Loucy (cell line): ENCODE results near the gene TOM1L2.

Experiments used
- H2AFZ ChIP-seq: fragments of 200-600 bp; sonication (generic); 2 replicates; pipeline ENCODE4 v1.6.0; 2016; ENCODE audit warnings: antibody characterized with exemption, mild to moderate bottlenecking, low read length, moderate library complexity
- H3F3A ChIP-seq: fragments of 200-600 bp; 2 replicates; pipeline ENCODE4 v1.6.0; 2016; ENCODE audit warnings: antibody characterized with exemption, low read depth, mild to moderate bottlenecking
- H3K27me3 ChIP-seq: fragments of 200-600 bp; sonication (generic); 2 replicates; pipeline ENCODE4 v1.6.1; 2014; ENCODE audit warnings: low read length, mild to moderate bottlenecking; ENCODE audit not compliant: insufficient read depth, poor library complexity, severe bottlenecking
- H3K36me3 ChIP-seq: fragments of 200-600 bp; sonication (generic); 2 replicates; pipeline ENCODE4 v1.6.1; 2016; ENCODE audit warnings: low read length; ENCODE audit not compliant: insufficient read depth
- H3K4me1 ChIP-seq: fragments of 200-600 bp; sonication (generic); 2 replicates; pipeline ENCODE4 v1.5.1; 2014; ENCODE audit warnings: low read length, mild to moderate bottlenecking; ENCODE audit not compliant: insufficient read depth, poor library complexity, severe bottlenecking
- H3K4me2 ChIP-seq: fragments of 200-600 bp; sonication (generic); 2 replicates; pipeline ENCODE4 v1.6.0; 2014; ENCODE audit warnings: antibody characterized with exemption, low read length, low read depth, mild to moderate bottlenecking; ENCODE audit not compliant: poor library complexity, severe bottlenecking
- H3K4me3 ChIP-seq: fragments of 200-600 bp; sonication (generic); 2 replicates; pipeline ENCODE4 v1.5.1; 2014; ENCODE audit warnings: low read length, mild to moderate bottlenecking, mixed read lengths; ENCODE audit not compliant: poor library complexity, severe bottlenecking
- H3K79me2 ChIP-seq: fragments of 200-600 bp; sonication (generic); 2 replicates; pipeline ENCODE4 v1.6.1; 2014; ENCODE audit warnings: low read length; ENCODE audit not compliant: insufficient read depth
- H3K9ac ChIP-seq: fragments of 200-600 bp; sonication (generic); 2 replicates; pipeline ENCODE4 v1.6.0; 2014; ENCODE audit warnings: mild to moderate bottlenecking, low read depth, low read length, moderate library complexity; ENCODE audit not compliant: poor library complexity, severe bottlenecking
- H3K9me2 ChIP-seq: fragments of 200-600 bp; sonication (generic); replicated peaks from 2 replicates; pipeline ENCODE4 v1.6.1; 2016; ENCODE audit warnings: low read depth, low read length, mixed read lengths
- H3K9me3 ChIP-seq: fragments of 200-600 bp; sonication (generic); 2 replicates; pipeline ENCODE4 v1.6.1; 2014; ENCODE audit warnings: mild to moderate bottlenecking, antibody characterized with exemption, low read length, low read depth; ENCODE audit not compliant: insufficient read depth
- H4K20me1 ChIP-seq: fragments of 200-600 bp; sonication (generic); 2 replicates; pipeline ENCODE4 v1.6.0; 2014; ENCODE audit warnings: antibody characterized with exemption, low read length, mild to moderate bottlenecking; ENCODE audit not compliant: insufficient read depth, poor library complexity, severe bottlenecking
- CTCF ChIP-seq: fragments of 200-600 bp; sonication (generic); conservative IDR thresholded peaks from 2 replicates; pipeline ENCODE4 v1.5.1; 2014; ENCODE audit warnings: mild to moderate bottlenecking, antibody characterized with exemption, low read length
- EZH2phosphoT487 ChIP-seq: fragments of 200-600 bp; IDR thresholded peaks from 2 replicates; pipeline ENCODE4 v1.6.1; 2018; ENCODE audit warnings: antibody characterized with exemption, mild to moderate bottlenecking, moderate library complexity, borderline replicate concordance

The TOM1L2 gene

GRCh38 chr17:17877529-17878358, 94.5 kb downstream of the TOM1L2 start:
- Histone ChIP-seq H4K20me1 (no peaks in the 10 kb centered on the region), H3K36me3 (peaks cover 31% of the 10 kb centered on the region; the same call in 1 of the 2 replicates), H2AFZ (no peak overlapping the region), H3K4me1 (no peaks in the 10 kb centered on the region), H3F3A (no peaks in the 10 kb centered on the region), H3K9me3 (no peaks in the 10 kb centered on the region), H3K4me2 (no peak overlapping the region), H3K4me3 (no peak overlapping the region), H3K9me2 (no peaks in the 10 kb centered on the region), H3K9ac (no peak overlapping the region), H3K79me2 (no peaks in the 10 kb centered on the region), H3K27me3 (no peaks in the 10 kb centered on the region)
- TF ChIP-seq CTCF (no peak), EZH2phosphoT487 (no peak)

DNA sequence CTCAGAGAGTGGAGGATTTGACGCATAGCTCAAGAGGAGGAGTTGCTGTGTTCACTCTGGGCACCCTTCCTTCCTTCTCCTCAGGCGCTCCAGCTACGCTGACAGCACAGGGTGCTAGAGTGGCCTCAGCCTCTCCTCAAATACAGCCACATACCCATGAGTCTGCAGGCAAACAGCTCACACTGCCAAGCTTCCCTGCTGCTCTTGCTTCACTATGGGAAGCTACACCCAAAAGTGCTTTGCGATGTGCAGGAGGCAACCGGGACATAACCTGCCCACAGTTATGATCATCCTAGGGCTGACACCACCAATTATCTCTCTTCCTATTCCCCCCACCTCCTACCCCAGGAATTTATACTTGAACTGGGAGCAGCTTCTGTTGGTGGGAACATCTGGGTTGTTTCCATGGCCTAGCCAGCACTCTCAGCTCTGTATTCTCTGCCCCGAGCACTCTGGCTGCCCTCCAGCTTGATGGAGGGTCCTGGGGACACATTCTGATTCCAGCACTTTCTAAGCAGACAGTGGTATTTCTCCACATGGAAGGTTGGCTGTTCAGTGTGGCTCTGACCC, 95.2 kb downstream of the TOM1L2 start:
- H3K4me2 ChIP-seq: no peak overlapping the region
- H3F3A ChIP-seq: no peaks in the 10 kb centered on the region
- H3K9me3 ChIP-seq: no peaks in the 10 kb centered on the region
- no peak overlapping the region for H3K4me3 ChIP-seq
- no peak for TF ChIP-seq EZH2phosphoT487
- no peaks in the 10 kb centered on the region for H3K9me2 ChIP-seq
- no peaks in the 10 kb centered on the region for H3K27me3 ChIP-seq
- no peak overlapping the region for H2AFZ ChIP-seq
- H3K4me1 ChIP-seq: no peaks in the 10 kb centered on the region
- no peaks in the 10 kb centered on the region for H4K20me1 ChIP-seq
- H3K9ac ChIP-seq: no peak overlapping the region
- peaks cover 27% of the 10 kb centered on the region; the same call in 1 of the 2 replicates for H3K36me3 ChIP-seq
- no peaks in the 10 kb centered on the region for H3K79me2 ChIP-seq

DNA sequence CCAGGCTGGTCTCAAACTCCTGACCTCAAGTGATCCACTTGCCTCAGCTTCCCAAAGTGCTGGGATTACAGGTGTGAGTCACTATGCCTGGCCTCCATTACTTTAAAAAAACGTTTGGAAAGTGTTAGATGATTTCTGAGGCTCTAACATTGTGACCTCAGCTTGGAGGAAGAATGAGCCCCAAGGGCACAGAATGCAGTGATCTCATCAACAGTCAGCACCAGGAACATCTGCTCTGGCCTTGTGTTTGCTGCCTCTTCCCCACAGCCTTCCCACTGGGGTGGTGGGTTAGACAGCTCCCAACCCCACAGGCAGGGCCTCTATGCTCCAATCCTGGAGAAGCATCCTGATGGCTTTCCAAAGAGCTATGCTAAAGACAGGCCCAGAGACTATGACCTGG, 97.7 kb downstream of the TOM1L2 start:
- Histone ChIP-seq H3K27me3 (no peaks in the 10 kb centered on the region), H2AFZ (no peak overlapping the region), H3K4me2 (no peak overlapping the region), H3K4me1 (no peaks in the 10 kb centered on the region), H3K36me3 (peaks cover 26% of the 10 kb centered on the region; the same call in 1 of the 2 replicates), H3K4me3 (no peak overlapping the region), H4K20me1 (no peaks in the 10 kb centered on the region), H3F3A (no peaks in the 10 kb centered on the region), H3K9me3 (no peaks in the 10 kb centered on the region), H3K9me2 (no peaks in the 10 kb centered on the region), H3K79me2 (no peaks in the 10 kb centered on the region), H3K9ac (no peak overlapping the region)
- TF ChIP-seq CTCF (no peak), EZH2phosphoT487 (no peak)
